HS-27A (cell line): ENCODE results near the gene CNGB1.
"Not testable (repeated sequence)": the region's sequence is repeated elsewhere in the genome, so short reads cannot be mapped to it uniquely, and the experiment has no call there.

Source experiments
- DNase-seq: peaks from one replicate; pipeline ENCODE4 v3.0.0-alpha.2; 2012; ENCODE audit warnings: low read depth, missing footprints

CNGB1 gene

DNA sequence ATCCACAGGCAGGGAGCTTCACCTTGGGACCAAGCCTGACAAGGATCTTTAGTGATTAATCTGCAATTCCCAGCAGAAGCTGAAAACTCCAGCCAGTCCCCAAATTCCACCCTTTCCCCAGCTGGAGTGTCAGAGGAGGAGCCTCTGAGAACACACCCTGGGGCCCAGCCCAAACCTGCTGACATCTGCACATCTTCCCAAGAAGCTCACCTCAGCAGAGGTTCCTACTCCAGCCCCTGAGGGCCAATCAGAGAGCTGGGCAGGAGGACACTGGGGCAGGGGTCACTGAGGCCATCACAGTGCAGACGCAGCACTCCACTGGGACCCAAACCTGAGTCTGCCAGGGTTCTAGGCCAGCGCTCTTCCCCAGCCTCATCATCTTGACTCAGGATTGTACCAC lies 44.9 kb downstream of the CNGB1 start:
- DNase-seq, result no peak

DNA sequence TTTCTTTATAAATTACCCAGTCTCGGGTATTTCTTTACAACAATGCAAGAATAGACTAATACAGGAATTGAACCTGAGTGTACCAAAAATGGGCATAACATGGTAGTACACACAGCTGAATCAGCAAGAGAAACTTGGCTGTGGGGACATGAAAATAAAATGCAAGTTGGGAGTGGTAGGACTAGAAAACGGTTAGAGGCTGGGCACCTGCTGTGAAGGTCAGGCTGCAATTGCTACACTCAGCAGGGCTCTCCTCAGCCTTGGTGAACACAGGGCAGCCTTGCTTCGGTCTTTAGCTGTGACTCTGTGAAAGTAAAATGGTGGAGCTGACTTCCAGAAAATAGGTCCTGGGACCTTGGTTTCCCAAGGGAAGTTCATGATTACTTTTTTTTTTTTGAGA lies 45.6 kb downstream of the CNGB1 start:
- DNase-seq, result no peak

DNA sequence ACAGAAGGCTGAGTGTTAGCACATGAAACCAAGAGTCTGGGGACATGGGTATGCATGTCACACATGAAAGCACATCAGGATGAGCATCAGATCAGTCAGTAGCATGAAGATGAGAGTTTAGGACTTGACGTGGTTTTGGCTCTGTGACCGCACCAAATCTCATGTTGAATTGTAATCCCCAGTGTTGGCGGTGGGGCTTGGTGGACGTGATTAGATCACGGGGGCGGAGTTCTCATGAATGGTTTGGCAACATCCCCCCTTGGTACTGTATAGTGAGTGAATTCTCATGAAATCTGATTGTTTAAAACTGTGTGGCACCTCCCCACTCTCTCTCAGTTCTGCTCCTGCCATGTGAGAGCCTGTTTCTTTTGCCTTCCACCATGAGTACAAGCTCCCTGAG lies 46.4 kb downstream of the CNGB1 start:
- no peak for DNase-seq

DNA sequence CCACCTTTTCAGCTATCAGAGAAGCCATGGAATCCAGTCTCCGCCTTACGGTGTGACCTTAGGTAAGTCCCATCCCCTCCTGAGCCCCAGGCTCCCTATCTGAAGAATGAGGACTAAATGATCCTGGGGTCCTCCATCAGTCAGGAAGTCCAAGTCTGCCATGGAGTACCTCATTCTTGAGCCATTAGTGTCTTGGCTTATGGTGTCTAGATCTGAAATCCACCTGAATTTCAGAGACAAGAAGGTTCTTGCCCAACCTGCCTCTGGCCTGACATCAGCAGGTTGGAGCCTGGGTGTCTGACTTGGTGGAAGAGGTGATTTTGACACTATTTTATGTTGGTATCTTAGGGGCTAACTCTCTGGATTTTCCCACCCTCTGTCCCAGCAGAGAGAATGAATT lies 47.1 kb downstream of the CNGB1 start:
- no peak for DNase-seq

DNA sequence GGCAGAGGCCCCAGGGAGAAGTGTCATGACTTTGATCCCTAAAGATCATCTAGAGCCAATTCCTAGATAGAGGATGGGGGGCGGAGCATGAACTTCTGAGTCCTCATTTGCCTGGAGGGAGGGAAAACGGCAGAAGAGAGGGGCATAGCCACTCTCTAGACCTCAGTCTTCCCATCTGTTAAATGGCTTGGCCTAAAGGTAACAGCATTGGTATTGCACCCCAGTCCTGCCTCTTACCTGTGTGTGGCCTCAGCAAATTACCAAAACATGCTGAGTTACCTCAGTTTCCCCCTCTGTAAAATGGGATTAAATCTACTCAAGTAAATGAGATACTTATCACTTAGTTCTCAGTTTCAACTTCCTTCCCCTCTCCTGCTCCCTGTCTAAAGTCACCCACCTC lies 47.5 kb downstream of the CNGB1 start:
- DNase-seq, result no peak

DNA sequence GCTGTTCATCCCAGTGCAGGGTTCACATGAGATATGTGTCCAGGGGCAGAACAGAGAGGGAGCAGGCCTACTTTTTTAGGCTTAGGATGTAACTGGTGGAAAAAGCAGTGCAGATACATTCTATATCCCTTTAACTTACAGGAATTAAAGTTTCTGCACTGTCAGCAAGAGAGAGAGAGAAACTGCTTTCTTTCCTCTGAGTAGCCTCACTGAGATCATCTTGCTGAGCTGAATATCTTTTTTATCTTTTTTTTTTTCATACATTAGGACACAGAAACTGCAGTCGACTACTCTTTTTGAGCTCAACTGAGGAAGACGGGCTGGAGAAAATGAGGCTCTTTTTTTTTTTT lies 50.1 kb downstream of the CNGB1 start:
- no peak for DNase-seq

DNA sequence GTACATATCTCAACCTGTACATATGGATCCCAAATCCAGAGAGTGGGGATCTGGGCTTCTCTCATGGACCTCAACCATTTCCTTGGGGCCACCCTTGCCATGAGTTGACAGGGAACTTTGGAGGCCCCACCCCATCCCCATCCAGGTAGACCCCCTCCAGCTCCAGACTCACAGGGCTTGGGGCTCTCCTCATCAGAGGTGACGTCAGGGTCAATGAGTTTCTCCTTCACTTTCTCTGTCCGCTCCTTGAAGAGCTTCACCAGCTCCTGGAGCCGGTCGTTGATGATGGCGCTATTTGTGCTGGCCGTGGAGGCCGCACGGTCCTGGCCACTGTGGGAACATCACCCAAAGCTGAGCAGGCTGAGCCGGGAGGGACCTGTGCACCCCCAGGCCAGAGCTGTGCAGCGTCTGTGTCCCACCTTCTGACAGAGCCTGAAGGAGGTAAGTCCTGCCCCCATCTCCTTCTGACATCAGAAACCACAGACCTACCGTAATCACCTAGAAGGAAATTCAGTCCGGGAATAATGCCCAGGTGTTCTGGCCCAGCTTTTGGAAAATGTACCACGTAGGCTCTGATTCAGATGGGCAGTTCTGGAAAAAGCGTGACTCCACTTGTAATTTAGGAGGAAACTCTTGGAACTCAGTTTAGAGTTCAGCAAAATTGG lies 50.6 kb downstream of the CNGB1 start:
- DNase-seq, result no peak

DNA sequence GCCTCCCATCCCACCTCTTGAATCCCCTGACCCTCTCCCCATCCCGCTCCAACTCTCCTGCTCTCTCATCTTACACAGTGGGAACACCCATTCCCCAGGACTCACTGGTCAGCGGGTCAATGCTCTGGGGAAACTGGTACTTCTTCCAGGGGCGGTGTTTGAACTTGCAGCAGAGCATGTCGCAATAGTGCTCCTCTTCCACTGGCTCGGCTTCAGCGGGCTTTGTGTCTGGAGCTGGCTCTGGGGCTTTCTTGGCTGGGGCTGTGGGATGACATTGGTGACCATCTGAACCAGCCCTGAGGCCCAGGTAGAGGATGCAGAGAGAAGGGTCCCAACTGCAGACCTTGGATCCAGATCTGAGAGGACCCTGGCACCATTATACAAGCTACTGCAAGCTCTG lies 51.9 kb downstream of the CNGB1 start:
- no peak for DNase-seq

DNA sequence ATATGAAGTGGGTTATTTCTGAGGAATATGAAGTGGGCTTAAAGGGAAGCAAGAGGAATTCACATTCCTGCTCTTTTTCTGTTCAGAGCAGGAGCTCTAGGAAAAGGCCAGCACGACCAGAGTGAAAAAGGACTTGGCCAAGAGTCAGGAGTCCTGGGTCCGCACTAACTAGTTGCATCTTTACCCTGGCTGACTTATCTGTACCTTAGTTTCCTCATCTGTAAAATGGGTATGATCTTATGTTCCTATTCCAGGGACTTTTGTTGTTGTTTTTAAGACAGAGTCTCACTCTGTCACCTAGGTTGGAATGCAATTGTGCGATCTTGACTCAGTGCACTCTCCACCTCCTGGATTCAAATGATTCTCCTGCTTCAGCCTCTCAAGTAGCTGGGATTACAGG lies 52.5 kb downstream of the CNGB1 start:
- DNase-seq, result no peak

DNA sequence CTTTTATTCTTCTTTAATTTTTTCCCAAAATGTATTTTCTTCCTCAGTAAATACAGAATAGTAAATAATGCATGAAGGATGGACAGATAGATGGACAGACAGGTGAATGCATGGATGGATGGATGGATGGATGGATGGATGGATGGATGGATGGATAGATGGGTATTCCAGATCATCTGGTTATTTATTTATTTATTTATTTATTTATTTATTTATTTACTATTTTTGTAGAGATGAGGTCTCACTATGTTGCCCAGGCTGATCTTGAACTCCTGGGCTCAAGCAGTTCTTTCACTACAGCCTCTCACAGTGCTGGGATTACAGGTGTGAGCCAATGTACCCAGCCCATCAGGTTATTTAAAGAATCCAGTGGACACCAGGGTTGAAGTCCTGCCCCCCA lies 53.0 kb downstream of the CNGB1 start:
- DNase-seq, result not testable (repeated sequence)

DNA sequence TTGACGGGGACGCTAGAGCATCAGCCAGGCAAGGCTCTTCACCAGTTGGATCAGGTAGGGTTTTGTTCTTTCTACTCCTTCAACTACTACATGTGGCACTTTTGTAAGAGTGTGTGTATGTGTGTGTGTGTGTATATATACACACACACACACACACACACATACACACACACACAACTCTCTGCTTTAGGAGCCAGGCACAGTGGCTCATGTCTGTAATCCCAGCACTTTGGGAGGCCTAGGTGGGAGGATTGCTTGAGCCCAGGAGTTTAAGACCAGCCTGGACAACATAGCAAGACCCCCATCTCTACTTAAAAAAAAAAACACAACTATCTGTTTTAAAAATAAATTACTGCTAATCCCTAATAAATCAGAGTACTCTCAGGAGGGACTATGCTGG lies 53.4 kb downstream of the CNGB1 start:
- not testable (repeated sequence) for DNase-seq

DNA sequence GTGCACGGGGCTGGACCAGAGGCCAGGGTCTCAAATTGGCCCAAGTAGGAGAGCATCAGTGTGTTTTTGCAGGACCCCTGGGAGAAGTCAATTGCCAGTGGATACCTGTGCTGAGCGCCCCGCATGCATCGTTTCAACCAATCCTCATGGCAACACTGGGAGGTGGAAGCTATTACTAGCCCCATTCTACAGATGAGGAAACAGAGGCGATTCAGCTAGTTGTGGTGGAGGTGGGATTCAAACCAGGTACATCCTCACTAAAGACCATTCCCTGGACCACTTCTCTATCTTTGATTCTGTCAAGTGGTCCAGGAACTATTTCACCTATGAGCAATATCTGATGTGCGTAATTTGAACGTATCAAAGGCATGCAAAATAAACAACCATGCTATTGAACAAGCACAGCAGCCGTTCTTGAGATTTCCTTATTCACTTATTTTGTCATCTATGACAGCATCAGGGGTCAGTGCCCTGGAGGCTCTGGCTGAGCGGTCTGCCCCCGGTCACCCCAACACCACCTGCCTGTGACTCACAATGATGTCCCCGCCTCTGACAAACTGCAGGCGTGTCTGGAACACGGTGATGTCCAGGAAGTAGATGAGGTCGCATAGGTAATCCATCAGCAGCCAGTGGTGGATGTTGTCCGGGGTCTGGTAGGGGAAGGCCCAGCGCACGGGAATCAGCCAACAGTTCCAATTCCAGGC lies 54.0 kb downstream of the CNGB1 start:
- DNase-seq, result no peak

DNA sequence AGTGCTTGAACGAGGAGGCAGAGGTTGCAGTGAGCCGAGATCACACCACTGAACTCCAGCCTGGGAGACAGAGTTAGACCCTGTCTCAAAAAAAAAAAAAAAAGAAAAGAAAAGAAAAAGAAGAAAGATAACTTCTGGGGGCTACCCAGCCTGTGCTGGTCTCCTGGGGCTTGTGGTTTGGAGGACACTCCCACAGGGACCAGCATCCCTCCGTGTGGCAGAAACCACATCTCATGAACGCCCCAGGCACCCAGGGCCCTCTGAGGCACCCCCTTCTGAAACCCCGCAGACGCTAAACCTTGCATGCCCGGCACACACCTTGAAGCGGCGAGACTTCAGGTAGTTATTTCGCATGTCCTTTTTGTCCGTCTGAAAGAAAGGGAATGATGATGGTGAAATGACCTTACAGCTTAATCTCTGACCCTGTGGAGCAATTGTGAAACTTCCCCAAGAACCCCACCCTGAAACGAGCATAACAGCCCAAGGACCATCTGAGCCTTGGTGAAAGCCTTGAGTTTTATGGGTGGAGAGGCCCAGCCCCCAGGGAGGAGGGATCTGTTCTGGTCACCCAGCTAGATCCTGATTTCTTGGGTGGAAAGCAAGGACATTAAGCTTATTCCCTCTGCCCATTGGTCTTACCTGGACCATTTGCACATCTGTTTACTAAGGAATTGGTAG lies 55.0 kb downstream of the CNGB1 start:
- no peak for DNase-seq

DNA sequence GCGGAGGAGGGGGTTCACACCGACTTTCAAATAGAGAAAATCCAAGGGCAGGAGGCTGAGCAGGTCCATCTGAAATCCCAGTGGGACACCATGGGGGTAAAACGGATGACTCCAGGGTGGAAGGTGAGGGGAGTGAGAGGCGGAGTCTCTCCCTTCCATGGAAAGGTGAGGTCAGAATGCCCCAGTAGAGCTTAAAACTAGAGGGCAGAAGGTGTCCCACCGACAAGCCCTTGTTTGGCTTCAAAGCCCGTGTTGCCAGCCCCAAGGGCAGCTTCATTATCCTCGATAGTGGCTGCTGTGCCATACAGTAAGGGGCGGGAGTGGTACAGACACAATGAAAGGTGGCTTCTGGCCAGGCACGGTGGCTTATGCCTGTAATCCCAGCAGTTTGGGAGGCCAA lies 55.7 kb downstream of the CNGB1 start:
- no peak for DNase-seq

DNA sequence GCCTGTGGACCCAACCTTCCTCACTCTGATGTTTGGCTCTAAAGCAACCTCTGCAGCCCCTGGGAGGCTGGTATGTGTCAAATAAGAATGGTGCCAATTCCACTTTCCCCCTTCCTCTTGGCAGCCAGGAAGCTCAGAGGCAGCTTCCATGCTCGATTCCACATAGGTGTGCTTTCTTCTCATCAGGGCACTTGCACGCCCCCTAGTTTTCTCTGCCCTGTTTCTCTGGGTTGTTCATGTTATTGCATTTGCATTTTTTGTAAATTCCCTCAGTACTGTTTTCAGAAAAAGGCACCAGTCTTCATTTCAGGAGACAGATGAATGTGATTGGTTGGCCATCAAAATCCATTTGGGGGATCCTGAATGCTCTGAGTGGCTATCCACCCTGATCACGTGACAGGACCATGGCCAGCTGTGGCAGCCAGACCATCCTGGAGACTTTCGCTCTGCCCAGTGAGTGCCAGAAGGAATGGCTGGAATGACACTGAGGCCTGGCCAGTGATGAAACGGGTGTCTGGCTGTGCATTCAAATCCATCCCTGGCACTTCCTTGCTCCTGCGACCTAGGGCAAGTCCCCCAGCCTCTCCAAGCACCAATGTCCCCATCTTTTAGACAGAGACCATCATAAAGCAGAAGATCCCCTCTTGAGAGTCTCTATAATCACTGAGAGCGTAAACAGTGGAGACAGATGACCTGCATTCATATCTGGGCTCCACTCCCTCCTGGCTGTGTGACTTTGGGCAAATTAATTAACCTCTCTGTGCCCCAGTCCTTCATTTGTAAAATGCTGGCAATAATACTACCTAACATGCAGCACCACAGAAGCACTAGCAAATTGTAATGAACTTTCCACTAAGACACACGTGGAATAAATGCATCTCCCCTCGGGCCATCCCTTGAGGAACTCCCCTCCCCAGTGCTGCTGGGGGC lies 56.4 kb downstream of the CNGB1 start:
- no peak for DNase-seq

DNA sequence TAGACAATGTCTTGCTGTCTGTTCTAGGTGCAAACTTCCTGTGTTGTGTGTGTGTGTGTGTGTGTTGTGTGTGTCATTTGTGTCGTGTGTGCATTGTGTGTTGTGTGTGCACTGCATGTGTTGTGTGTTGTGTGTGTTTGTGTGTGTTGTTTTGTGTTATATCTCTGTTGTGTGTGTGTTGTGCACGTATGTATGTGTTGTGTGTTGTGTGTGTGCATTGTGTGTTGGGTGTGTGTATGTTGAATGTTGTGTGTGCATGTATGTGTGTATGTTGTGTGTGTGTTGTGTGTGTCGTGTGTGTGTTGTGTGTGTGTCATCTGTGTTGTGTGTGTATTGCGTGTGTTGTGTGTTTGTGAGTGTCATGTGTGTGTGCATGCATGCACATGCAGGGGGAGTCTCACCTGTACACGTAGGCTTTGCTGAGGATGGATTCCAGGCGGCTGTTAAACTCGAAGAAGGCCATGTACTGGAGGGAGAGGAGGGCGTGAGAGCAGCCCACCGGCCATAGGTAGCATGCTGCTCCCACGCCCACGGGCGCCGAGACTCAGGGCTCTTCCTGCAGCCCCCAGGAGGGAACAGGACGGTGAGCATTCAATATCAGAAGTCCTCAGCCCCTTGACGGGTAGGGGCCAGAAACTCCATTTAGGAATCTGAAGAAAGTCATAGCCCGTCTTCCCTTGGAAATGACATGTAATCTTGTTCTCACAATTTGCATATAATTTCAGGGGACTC lies 58.2 kb downstream of the CNGB1 start:
- DNase-seq, result no peak

DNA sequence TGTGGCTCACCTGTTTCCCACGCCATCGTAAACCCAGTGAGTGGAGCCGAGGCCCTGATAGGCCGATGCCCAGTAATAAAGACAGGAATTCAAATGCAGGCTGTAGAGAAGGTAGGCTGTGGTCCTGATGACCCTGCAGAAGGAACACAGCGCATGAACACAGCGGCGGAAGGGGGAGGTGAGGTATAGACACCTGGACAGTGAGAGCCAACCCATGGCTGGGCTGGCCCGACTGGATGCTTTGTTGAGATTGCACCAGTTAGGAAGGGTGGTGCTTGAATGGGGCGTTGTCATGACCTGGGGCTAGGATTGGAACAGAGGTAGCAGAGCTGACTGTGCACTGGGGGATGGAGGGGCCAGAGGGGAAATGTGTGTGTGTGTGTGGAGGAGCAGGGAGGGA lies 59.2 kb downstream of the CNGB1 start:
- no peak for DNase-seq

DNA sequence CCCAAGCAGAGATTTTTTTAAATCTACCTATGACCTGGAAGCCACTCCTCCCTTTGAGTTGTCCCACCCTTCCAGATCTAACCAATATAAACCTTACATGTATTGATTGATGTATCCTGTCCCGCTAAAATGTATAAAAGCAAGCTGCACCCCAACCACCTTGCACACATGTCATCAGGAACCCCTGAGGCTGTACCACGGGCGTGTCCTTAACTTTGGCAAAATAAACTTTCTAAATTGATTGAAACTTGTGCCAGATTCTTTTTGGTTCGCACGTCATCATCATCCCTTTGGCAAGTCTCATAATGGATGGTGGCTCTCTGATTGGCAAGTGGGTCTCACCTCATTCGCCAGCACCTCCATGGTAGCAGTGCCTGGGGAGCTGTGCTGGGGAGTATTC lies 60.2 kb downstream of the CNGB1 start:
- no peak for DNase-seq

DNA sequence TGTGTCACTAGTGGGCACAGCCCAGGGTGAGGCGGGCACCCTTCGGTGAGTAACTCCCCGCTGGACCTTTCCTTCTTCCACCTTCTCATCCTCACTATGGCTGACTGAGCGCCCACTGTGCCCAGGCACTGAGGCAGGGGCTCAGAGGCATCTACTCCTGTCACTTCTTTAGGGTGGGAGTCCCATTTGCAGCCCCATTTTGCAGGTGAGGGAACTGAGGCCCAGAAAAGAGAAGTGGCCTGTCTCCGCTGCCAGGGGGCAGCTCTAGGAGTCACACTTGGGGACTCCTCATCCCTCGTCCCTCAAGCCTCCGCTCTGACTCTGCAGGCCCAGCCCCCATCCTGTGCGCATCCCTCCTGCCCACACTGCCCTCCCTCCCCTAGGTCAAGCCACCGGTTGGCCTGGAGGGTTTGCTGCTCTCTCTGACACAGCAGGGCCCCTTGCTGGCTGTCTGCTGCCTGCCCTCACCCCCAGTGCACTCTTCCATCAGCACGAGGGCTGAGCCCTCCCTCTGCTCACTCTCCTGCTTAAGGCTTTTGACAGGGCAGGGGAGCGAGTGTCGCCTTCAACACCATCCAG lies 62.4 kb downstream of the CNGB1 start:
- DNase-seq, result no peak

DNA sequence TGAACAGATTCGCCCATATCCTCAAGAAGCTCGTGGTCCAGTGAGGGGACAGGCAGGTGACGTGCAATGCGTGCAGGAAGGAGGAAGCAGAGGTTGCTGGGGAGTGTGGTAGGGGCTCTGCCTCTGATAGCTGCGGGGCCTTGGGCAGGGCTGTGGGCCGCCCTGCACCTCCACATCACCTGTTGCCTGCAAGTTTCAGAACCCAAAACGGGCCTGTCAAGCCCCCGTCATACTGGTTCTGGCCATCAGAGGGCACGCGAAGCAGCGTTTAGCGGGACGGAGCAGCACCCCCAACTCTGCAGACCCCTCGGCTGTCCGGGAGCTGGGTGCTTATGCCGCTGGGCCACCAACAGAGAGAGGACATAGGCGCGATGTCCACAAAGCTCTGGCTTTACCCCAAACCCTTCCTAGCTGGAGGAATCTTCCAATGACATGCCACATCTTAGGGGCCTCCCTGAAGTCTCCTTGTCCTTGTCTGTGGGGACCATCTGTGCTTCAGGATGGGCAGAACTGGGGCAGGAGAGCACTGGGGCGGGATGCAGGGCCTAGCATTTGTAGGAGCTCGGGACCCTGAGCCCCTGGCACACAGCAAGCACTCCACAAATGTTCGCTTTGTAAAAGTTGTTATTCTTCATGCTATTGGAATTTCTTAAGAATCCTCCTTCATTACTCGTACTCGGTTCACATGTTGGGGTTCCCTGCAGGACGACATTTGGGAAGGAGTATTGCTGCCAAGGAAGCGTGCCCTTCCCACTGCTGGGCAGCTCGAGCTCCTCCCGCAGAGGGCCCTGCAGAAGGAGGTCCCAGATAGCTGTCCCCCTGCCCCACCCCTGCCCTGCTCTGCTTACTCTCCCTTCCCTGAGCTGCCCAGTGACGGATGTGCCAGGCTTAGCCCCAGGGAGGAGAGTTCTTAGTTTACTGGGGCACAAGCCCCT lies 64.3 kb downstream of the CNGB1 start:
- no peak for DNase-seq
